Measurements from ENCODE around the gene CCDC14.
A peak's percentile ranks its signal among the peaks of the same experiment; 100 is the strongest.
"Not testable (repeated sequence)": the region's sequence is repeated elsewhere in the genome, so short reads cannot be mapped to it uniquely, and the experiment has no call there.

The CCDC14 gene

GRCh38 chr3:123966799-123967198 is 5.8 kb upstream of the CCDC14 start:
- DNase-seq (ENCODE audit: low read depth): not testable (repeated sequence)

- DNase-seq (ENCODE audit: low read depth): not testable (repeated sequence)
Observed at GRCh38 chr3:123964793-123965192, 3.8 kb upstream of the CCDC14 start.

- no peak for DNase-seq (ENCODE audit: low read depth)
Observed at GRCh38 chr3:123961508-123961856, 453 bp upstream of the CCDC14 start.

GRCh38 chr3:123953735-123954134 is 7.3 kb downstream of the CCDC14 start:
- DNase-seq (ENCODE audit: low read depth): no peak

GRCh38 chr3:123952844-123953520 is 8.0 kb downstream of the CCDC14 start:
- DNase-seq (ENCODE audit: low read depth): no peak

- DNase-seq (ENCODE audit: low read depth): no peak
Observed at GRCh38 chr3:123951522-123952447, 9.2 kb downstream of the CCDC14 start.

- DNase-seq (ENCODE audit: low read depth): peak; percentile 73
Observed at GRCh38 chr3:123949641-123950040, 11.4 kb downstream of the CCDC14 start.

GRCh38 chr3:123948449-123948848 is 12.6 kb downstream of the CCDC14 start:
- no peak for DNase-seq (ENCODE audit: low read depth)

GRCh38 chr3:123947482-123947881 is 13.5 kb downstream of the CCDC14 start:
- DNase-seq (ENCODE audit: low read depth): no peak

GRCh38 chr3:123941542-123941941 is 19.5 kb downstream of the CCDC14 start:
- no peak for DNase-seq (ENCODE audit: low read depth)

- no peak for DNase-seq (ENCODE audit: low read depth)
Observed at GRCh38 chr3:123941121-123941520, 19.9 kb downstream of the CCDC14 start.

- no peak for DNase-seq (ENCODE audit: low read depth)
Observed at GRCh38 chr3:123939706-123940105, 21.3 kb downstream of the CCDC14 start.

GRCh38 chr3:123936400-123936799 is 24.6 kb downstream of the CCDC14 start:
- DNase-seq (ENCODE audit: low read depth): peak; percentile 65

- DNase-seq (ENCODE audit: low read depth): no peak
Observed at GRCh38 chr3:123935830-123936229, 25.2 kb downstream of the CCDC14 start.

GRCh38 chr3:123934250-123934649 is 26.8 kb downstream of the CCDC14 start:
- no peak for DNase-seq (ENCODE audit: low read depth)

- DNase-seq (ENCODE audit: low read depth): no peak
Observed at GRCh38 chr3:123930445-123930844, 30.6 kb downstream of the CCDC14 start.

GRCh38 chr3:123929325-123929724 is 31.7 kb downstream of the CCDC14 start:
- no peak for DNase-seq (ENCODE audit: low read depth)

GRCh38 chr3:123926396-123926795 is 34.6 kb downstream of the CCDC14 start:
- DNase-seq (ENCODE audit: low read depth): no peak

- DNase-seq (ENCODE audit: low read depth): no peak
Observed at GRCh38 chr3:123920868-123921267, 40.2 kb downstream of the CCDC14 start.

GRCh38 chr3:123920383-123920782 is 40.6 kb downstream of the CCDC14 start:
- DNase-seq (ENCODE audit: low read depth): peak; percentile 9

- DNase-seq (ENCODE audit: low read depth): no peak
Observed at GRCh38 chr3:123919353-123919752, 41.7 kb downstream of the CCDC14 start.

- DNase-seq (ENCODE audit: low read depth): no peak
Observed at GRCh38 chr3:123914829-123915228, 46.2 kb downstream of the CCDC14 start.

- DNase-seq (ENCODE audit: low read depth): no peak
Observed at GRCh38 chr3:123909785-123910184, 51.2 kb downstream of the CCDC14 start.

All from amniotic epithelial cell (primary cell).